Adipose tissue (tissue), 3 donors: ENCODE data around the gene TBPL1. TPM values are rescaled to one million over a fixed set of nuclear protein-coding genes. Genes with fewer than 3 reads are reported as not detected.
"Not testable (repeated sequence)": the region's sequence is repeated elsewhere in the genome, so short reads cannot be mapped to it uniquely, and the experiment has no call there.

Experiments
- H3K27ac ChIP-seq: one replicate; pipeline ENCODE4 v1.5.1; 2013; ENCODE audit warnings: low read depth, low read length
- WGBS, 3 donors: extraction: QIAGEN DNeasy Blood & Tissue Kit; methylation state at CpG; one replicate each; pipeline ENCODE4 v1.1.7; 2013; 5-methylcytosine and 5-hydroxymethylcytosine counted together
- polyA plus RNA-seq, 3 donors: library from polyadenylated mRNA; stranded (reverse); fragments of 200-250 nt; gene quantifications; one replicate each; pipeline ENCODE4 v1.2.3, GENCODE V29; 2013
- donor health status: healthy with polysubstance abuse.
- donor health status: Bipolar disorder and iron deficiency.
- donor health status: healthy.

The TBPL1 gene
- polyA plus RNA-seq, 3 donors: 13.4 to 30.8 (median 18.5) TPM

DNA sequence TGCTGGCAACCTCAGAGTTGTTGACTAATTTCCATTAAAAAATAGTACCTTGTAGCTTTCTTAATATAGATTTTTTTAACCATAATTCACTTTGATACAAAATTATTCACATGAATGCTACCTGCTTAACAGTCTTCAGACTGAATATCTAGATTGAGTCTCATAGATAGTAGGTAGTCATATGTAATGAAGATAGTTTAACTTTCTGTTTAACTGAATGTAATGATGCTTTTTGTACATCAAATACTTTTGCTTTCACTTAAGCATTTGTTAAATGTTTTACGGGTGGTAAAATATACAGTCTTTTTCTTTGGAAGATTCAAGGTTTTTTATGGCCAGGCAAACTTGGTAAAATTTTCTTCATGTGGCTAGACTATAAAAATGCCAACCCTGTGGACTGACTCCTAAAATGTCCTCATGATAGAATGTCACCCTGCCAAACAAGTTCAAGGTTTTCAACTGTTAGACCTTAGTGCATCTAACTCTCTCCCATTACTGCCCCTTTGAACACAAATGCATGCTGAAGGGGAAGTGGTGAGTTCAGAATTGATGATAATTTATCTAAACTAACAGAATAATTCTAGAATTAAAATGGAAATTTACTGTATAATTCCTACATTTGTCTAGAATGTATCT is 16.4 kb downstream of the TBPL1 start:
- WGBS, 3 donors: 83 to 91% (median 84%) methylated on average over 1 of the region's 1 CpG
- no peak overlapping the region for H3K27ac ChIP-seq

DNA sequence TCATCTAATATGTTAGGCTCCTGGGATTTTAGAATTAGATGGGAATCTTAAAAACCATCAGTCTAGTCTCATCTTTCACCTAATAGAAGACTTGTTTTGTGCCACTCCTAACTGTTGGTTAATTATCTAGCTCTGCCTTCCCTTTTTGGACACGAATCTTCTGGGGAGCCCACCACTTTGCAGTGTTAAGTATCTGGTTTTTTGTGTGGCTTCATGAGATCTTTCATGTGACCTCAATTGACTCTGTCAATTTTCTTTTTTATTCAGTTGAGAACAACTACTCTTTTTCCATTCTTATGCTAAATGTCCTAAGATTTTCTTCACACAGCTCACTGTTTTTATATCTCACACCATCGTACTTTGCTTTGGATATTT is 16.9 kb downstream of the TBPL1 start:
- WGBS, 3 donors: 62 to 70% (median 69%) methylated on average over 2 of the region's 2 CpGs
- no peak overlapping the region for H3K27ac ChIP-seq

- WGBS, 3 donors: 24 to 65% (median 64%) methylated on average over 1 of the region's 1 CpG
- H3K27ac ChIP-seq: no peak overlapping the region
Measured at GRCh38 chr6:133971861-133972260, 18.8 kb downstream of the TBPL1 start.

DNA sequence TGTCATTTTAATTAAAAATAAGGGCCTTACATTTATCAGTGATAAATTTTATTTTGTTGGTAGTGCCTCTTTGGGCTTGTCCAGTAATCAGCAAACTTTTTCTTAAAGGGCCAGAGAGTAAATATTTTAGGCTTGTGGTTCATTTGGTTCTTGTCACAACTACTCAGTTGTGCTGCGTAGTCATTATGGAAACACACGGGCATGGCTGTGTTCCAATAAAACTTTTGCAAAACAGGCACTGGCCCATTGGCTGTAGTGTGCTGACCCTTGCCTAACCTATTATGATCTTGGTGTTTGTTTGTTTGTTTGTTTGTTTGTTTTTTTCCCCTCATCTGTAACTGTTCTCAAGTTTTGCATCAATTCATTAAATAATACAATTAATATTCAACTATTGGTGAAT is 19.4 kb downstream of the TBPL1 start:
- 46 to 70% (median 60%) methylated on average over 2 of the region's 2 CpGs for WGBS, 3 donors

GRCh38 chr6:133973109-133973971 is 20.3 kb downstream of the TBPL1 start:
- no peak overlapping the region for H3K27ac ChIP-seq
- WGBS, 3 donors: 2 to 5% (median 4%) methylated on average over 4 of the region's 4 CpGs

More for the DNA sequence above, 19.4 kb downstream of the TBPL1 start:
- no peak overlapping the region for H3K27ac ChIP-seq

DNA sequence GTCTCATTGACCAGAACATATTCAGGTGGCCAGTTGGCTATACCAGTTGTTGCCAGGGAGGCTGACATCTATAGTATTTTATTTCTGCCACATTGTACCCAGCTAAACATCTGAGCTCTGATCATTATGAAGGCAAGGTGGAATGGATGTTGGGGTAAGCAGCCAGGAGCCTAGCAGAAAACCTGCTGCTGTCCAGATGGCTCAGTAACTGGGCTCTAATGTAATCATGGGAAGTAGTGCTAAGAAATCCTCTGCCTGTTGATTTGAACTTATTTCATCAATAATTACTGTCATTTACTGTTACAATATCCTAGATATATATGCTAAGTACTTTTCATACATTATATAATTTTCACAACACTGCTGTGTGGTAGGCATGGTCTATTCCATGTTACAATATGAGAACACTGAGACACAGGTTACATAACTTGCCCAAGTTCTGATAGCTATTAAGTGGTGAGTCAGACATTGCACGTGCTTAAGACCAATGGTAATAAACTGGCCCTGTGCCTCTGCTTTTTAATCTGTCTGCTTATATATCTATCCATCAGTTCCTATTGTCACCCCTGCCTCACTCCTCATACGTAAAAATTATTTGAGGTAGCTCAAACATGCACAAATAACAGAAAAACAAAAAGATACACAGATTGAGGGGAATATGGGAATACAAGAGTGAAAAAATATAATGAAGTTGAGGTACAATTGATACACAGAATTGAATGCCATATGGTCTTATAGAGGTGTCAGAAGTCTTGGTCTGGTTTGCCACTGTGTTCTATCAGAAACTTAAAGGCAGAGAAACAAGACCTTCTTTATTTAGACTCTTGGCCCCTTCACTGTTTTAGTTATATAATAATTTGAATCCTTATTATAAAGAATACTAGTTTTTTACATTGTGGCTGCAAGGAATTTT is 25.2 kb downstream of the TBPL1 start:
- no peak overlapping the region for H3K27ac ChIP-seq
- 28 to 53% (median 47%) methylated on average over 2 of the region's 2 CpGs for WGBS, 3 donors

DNA sequence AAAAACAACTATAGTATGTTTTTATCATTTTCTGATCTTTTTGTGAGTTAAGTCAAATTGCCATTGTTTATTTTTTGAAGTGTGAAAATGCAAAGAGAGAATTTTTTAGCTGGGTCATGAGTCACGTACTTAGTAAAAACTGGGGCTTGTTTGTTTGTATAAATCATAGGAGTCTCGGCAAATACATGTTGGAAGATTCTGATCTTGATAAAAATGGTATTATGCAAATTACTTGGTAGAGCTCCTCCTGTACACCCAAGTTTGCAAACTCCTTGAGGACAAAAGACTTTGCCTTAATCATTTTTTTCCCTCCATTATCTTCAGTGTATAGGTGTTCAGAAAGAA is 25.8 kb downstream of the TBPL1 start:
- H3K27ac ChIP-seq: no peak overlapping the region
- 25 to 73% (median 64%) methylated on average over 2 of the region's 2 CpGs for WGBS, 3 donors

DNA sequence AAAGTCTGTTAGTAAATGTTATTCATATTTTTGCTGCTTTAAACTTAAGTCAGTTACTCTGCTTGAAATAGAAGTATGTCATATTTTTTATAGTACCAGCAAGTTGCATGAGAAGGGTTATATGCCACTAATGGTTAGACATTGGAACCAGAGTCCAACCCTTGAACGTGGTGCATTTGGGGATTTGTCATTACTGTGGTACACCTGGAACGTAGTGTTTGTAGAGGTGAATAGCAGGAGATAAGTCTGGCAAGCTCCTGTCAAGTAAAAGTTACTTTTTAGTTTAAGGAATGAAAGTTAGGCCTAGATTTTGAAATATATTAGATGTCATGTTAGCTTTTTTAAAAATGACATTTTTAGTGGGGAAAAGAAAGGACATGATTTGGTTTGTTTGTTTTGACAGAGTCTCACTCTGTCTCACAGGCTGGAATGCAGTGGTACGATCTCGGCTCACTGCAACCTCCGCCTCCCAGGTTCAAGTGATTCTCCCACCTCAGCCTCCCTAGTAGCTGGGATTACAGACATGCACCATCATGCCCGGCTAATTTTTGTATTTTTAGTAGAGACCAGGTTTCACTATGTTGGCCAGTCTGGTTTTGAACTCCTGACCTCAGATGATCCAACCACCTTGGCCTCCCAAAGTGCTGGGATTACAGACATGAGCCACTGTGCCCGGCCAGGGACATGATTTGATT is 26.4 kb downstream of the TBPL1 start:
- WGBS, 3 donors: 83 to 94% (median 91%) methylated on average over 7 of the region's 7 CpGs
- H3K27ac ChIP-seq: not testable (repeated sequence)

GRCh38 chr6:133980168-133980567 is 27.1 kb downstream of the TBPL1 start:
- WGBS, 3 donors: 90 to 97% (median 95%) methylated on average over 3 of the region's 3 CpGs
- H3K27ac ChIP-seq: no peak overlapping the region

DNA sequence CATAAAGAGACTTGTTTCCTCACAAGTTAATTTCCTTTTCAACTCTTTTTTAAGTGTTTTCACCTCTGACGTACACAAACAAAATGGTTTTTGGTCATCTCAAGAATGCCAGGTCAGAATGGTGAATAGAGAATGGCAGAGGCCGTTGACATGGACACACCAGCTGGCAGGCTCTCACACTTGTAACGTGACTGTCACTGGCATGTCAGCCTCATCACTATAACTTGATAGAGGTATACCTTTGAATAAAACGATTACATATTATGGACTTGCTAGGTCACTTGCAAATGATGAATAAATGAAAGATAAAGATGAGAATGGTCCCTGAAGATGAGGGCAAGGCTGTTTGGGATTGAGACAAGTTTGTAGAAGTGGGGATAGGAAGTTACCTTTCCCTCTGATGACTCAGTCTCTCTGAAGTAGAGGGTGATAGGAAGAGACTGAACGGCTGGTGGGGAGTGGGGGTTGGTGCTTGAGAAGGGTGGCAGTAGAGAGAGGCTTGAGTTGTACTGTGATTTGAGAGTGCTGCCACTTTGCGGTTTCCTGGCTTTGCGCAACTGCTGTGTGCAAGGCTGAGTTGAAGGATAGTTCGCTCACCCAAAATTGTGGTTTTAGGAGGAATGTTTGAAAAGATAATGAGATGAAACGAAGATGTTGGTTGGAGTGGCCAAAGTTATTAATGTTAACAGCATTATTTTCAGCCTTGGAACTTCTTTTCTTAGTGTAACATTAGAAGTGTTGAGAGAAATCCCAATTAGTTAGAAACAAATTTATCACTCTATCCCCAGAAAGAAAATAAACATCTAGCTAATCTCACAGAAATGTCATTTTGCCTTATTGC is 30.3 kb downstream of the TBPL1 start:
- WGBS, 3 donors: 60 to 79% (median 62%) methylated on average over 9 of the region's 9 CpGs
- H3K27ac ChIP-seq: no peak overlapping the region

DNA sequence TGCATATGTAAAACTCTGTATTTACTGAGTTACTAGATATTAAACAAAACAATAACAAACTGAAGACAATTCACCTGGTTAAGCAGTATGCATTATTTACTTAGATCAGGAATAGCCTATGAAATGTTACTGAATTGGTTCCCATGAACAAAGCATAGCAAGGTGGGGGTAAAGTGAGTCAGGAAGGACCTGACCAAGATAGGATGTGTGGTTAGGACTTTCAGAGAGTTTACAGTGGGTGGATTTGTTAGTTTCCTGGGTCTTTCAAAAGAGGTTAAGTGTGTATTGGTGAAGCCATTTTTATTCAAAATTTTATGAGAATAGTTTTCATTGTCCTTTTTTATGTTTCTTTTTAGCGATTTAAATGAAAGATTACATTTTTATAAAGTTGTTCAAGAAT is 32.9 kb downstream of the TBPL1 start:
- no peak overlapping the region for H3K27ac ChIP-seq
- WGBS, 3 donors: 90 to 100% (median 98%) methylated on average over 1 of the region's 1 CpG

DNA sequence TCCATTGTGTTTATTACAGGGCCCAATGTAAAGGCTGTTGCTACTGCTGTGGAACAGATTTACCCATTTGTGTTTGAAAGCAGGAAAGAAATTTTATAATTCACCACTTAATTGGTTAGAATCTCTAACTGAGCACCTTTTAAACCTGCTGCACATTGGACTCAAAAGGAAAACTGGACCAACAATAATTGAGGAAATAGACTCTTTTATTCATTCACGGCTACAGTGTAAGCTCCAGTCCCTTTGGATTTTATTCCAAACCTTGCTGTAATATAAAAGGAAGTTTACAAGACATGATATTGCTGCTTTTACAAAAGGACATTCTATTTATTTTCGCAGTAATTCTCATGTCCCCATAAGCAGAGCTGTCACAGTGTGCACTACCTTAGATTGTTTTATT is 33.9 kb downstream of the TBPL1 start:
- H3K27ac ChIP-seq: no peak overlapping the region
- WGBS, 3 donors: 87 to 91% (median 90%) methylated on average over 2 of the region's 2 CpGs

- 89 to 93% (median 90%) methylated on average over 2 of the region's 2 CpGs for WGBS, 3 donors
- no peak overlapping the region for H3K27ac ChIP-seq
Measured at GRCh38 chr6:133989525-133989924, 36.5 kb downstream of the TBPL1 start.

GRCh38 chr6:133990321-133990720 is 37.3 kb downstream of the TBPL1 start:
- WGBS, 3 donors: 97 to 100% (median 98%) methylated on average over 1 of the region's 1 CpG
- H3K27ac ChIP-seq: no peak overlapping the region

DNA sequence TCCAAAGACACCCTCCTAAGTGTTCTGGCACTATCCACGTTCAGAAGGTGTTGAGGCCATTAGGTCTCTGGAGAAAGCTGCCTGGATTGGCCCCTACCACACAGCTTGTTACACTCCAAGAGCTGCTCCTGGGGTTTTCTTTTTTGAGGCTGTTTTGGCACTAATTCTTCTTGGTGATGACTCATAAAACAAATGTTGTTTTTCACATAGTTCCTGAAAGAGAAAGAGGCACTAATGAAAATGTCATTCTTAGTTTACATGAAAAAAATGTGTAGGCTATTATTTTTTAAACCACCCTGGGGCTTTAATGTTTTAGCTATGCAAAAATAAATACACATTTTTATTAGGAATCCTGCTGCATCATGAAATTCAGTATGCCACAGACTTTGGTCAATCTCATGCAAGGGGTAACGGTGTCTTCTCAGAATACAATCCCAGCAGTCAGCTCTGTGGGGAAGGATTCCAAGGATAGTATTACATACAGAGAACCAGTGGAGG is 38.1 kb downstream of the TBPL1 start:
- 60 to 68% (median 62%) methylated on average over 2 of the region's 2 CpGs for WGBS, 3 donors
- no peak overlapping the region for H3K27ac ChIP-seq

DNA sequence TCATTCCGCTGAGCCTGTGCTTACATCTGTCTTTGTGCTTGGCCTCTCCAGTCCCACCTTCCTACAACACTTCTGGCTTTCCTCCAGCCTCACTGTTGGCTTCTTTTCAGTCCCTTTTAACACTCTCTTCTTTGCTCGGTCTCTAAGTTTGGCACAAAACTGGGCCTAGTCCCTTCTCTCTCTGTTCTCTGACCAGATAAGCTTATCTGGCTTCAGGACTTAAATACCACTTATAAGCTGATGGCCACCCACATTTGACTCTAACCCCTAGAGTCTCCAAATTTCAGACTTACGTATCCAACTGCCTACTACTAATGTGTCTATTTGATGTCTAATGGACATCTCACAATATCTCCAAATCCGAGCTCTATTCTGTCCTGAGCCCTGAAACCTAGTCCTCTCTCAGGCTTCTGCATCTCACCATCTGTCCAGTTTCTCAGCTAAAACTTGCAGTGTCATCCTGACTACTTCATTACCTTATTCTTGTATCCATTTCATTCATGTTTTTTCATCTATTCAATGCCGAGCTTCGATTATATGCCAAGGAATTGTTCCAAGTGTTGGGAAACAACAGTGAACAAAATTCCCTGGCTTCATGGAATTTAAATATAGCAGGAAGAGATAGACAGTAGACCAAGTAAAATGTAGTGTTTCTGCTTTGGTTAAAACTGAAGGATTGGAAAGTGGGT is 40.1 kb downstream of the TBPL1 start:
- no peak overlapping the region for H3K27ac ChIP-seq
- 71 to 75% (median 74%) methylated on average over 6 of the region's 6 CpGs for WGBS, 3 donors

- H3K27ac ChIP-seq: no peak overlapping the region
Measured at GRCh38 chr6:133995296-133995695, 42.3 kb downstream of the TBPL1 start.

More at GRCh38 chr6:133995296-133995695, 42.3 kb downstream of the TBPL1 start:
- 80 to 92% (median 82%) methylated on average over 3 of the region's 3 CpGs for WGBS, 3 donors
